PC-3 (cell line): ENCODE data around the gene APBB2.
"Not testable (repeated sequence)": the region's sequence is repeated elsewhere in the genome, so short reads cannot be mapped to it uniquely, and the experiment has no call there.

ENCODE experiments used
- EZH2 ChIP-seq: fragments of 300-600 bp; sonication (generic); IDR thresholded peaks from one replicate; pipeline ENCODE4 v1.6.1; 2017; ENCODE audit warnings: antibody characterized with exemption, mild to moderate bottlenecking, low read length; ENCODE audit not compliant: unreplicated experiment
- TF ChIP-seq, protein P1 (sequence below): fragments of 300-600 bp; sonication (generic); conservative IDR thresholded peaks from 2 replicates; pipeline ENCODE4 v1.5.1; 2017; ENCODE audit warnings: antibody characterized with exemption, low read depth, mild to moderate bottlenecking, low read length

DNA sequence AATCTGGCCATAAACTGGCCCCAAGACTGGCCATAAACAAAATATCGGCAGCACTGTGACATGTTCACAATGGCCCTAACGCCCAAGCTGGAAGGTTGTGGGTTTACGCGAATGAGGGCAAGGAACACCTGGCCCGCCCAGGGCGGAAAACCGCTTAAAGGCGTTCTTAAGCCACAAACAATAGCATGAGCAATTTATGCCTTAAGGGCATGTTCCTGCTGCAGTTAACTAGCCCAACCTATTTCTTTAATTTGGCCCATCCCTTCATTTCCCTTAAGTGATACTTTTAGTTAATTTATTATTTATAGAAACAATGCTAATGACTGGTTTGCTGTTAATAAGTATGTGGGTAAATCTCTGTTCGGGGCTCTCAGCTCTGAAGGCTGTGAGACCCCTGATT, 154.9 kb downstream of the APBB2 start:
- TF ChIP-seq, protein P1, sequence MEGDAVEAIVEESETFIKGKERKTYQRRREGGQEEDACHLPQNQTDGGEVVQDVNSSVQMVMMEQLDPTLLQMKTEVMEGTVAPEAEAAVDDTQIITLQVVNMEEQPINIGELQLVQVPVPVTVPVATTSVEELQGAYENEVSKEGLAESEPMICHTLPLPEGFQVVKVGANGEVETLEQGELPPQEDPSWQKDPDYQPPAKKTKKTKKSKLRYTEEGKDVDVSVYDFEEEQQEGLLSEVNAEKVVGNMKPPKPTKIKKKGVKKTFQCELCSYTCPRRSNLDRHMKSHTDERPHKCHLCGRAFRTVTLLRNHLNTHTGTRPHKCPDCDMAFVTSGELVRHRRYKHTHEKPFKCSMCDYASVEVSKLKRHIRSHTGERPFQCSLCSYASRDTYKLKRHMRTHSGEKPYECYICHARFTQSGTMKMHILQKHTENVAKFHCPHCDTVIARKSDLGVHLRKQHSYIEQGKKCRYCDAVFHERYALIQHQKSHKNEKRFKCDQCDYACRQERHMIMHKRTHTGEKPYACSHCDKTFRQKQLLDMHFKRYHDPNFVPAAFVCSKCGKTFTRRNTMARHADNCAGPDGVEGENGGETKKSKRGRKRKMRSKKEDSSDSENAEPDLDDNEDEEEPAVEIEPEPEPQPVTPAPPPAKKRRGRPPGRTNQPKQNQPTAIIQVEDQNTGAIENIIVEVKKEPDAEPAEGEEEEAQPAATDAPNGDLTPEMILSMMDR = not testable (repeated sequence)
- not testable (repeated sequence) for TF ChIP-seq EZH2
